Measurements from ENCODE around the gene PITPNC1. TPM values are rescaled to one million over a fixed set of nuclear protein-coding genes. Genes with fewer than 3 reads are reported as not detected.
"Not testable (repeated sequence)": the region's sequence is repeated elsewhere in the genome, so short reads cannot be mapped to it uniquely, and the experiment has no call there.

PITPNC1 gene
- total and polyA plus RNA-seq, 2 experiments from 2014 or later: 5.8 to 7.3 TPM

- Histone ChIP-seq H3K36me3 (ENCODE audit: low read depth) (no peaks in the 10 kb centered on the region), H3K27ac (no peak overlapping the region), H4K20me1 (ENCODE audit: insufficient read depth) (no peaks in the 10 kb centered on the region), H3K9me2 (ENCODE audit: insufficient read depth) (no peaks in the 10 kb centered on the region), H3F3A (ENCODE audit: insufficient read depth) (peaks cover 24% of the 10 kb centered on the region), H2AFZ (no peak overlapping the region), H3K4me1 (ENCODE audit: insufficient read depth) (peaks cover 39% of the 10 kb centered on the region), H3K4me3 (no peak overlapping the region), H3K79me2 (ENCODE audit: insufficient read depth) (peaks cover 78% of the 10 kb centered on the region), H3K27me3 (replicated peaks; ENCODE audit: insufficient read depth) (no peaks in the 10 kb centered on the region), H3K4me2 (ENCODE audit: unreplicated experiment) (no peak overlapping the region), H3K9ac (no peak overlapping the region), H3K9me3 (ENCODE audit: low read depth) (no peaks in the 10 kb centered on the region)
- no peak for DNase-seq
- TF ChIP-seq EZH2phosphoT487 (IDR thresholded peaks at IDR 0.05; ENCODE audit: insufficient read depth, low read depth): no peak
- in situ Hi-C loops (cut with MboI): loop anchor here (5.0 kb wide), 1 partner anchor 97 kb away; no protein-coding TSS in a partner anchor
- 98 to 99% methylated on average over 3 of the region's 3 CpGs for WGBS, 2 experiments (ENCODE audit: low coverage in 1 of 2, low lambda C conversion rate in 2 of 2, missing lambda C conversion rate in 2 of 2)
These were observed 102.1 kb downstream of the PITPNC1 start for GRCh38 chr17:67479148-67479547.

GRCh38 chr17:67480959-67481358, 103.9 kb downstream of the PITPNC1 start:
- peaks cover 84% of the 10 kb centered on the region for H3K79me2 ChIP-seq (ENCODE audit: insufficient read depth)
- H4K20me1 ChIP-seq (ENCODE audit: insufficient read depth); H3K36me3 ChIP-seq (ENCODE audit: low read depth); H3K9ac ChIP-seq; H3K27me3 ChIP-seq (replicated peaks; ENCODE audit: insufficient read depth); DNase-seq; H3K9me2 ChIP-seq (ENCODE audit: insufficient read depth); H2AFZ ChIP-seq; in situ Hi-C loops (cut with MboI); H3K9me3 ChIP-seq (ENCODE audit: low read depth); H3K4me3 ChIP-seq; H3K4me2 ChIP-seq (ENCODE audit: unreplicated experiment): not testable (repeated sequence)
- H3K27ac ChIP-seq: peak overlapping the region; percentile 76
- WGBS, 2 experiments (ENCODE audit: low coverage in 1 of 2, low lambda C conversion rate in 2 of 2, missing lambda C conversion rate in 2 of 2): 93 to 99% methylated on average over 7 to 11 of the region's 11 CpGs
- peaks cover 14% of the 10 kb centered on the region; the same call in 1 of the 2 replicates for H3F3A ChIP-seq (ENCODE audit: insufficient read depth)
- peaks cover 31% of the 10 kb centered on the region for H3K4me1 ChIP-seq (ENCODE audit: insufficient read depth)

GRCh38 chr17:67481808-67482207, 104.7 kb downstream of the PITPNC1 start:
- in situ Hi-C loops (cut with MboI): no loop called here
- 33 to 40% methylated on average over 4 of the region's 4 CpGs for WGBS, 2 experiments (ENCODE audit: low coverage in 1 of 2, low lambda C conversion rate in 2 of 2, missing lambda C conversion rate in 2 of 2)
- Histone ChIP-seq H3K79me2 (ENCODE audit: insufficient read depth) (peaks cover 84% of the 10 kb centered on the region), H2AFZ (peak overlapping the region; percentile 28; the same call in 1 of the 2 replicates), H3K4me3 (no peak overlapping the region), H3K27ac (peak overlapping the region; percentile 76), H3K9me2 (ENCODE audit: insufficient read depth) (no peaks in the 10 kb centered on the region), H4K20me1 (ENCODE audit: insufficient read depth) (no peaks in the 10 kb centered on the region), H3K4me2 (ENCODE audit: unreplicated experiment) (peak overlapping the region; percentile 61), H3K9ac (peak overlapping the region; percentile 58), H3K9me3 (ENCODE audit: low read depth) (no peaks in the 10 kb centered on the region), H3K36me3 (ENCODE audit: low read depth) (no peaks in the 10 kb centered on the region), H3F3A (ENCODE audit: insufficient read depth) (peaks cover 14% of the 10 kb centered on the region; the same call in 1 of the 2 replicates), H3K4me1 (ENCODE audit: insufficient read depth) (peaks cover 31% of the 10 kb centered on the region), H3K27me3 (replicated peaks; ENCODE audit: insufficient read depth) (no peaks in the 10 kb centered on the region)
- no peak for TF ChIP-seq EZH2 (IDR thresholded peaks at IDR 0.05; ENCODE audit: insufficient read depth, poor library complexity, severe bottlenecking)
- TF ChIP-seq EZH2phosphoT487 (IDR thresholded peaks at IDR 0.05; ENCODE audit: insufficient read depth, low read depth): no peak
- peak; percentile 81 for DNase-seq

GRCh38 chr17:67482764-67483163, 105.7 kb downstream of the PITPNC1 start:
- 86 to 88% methylated on average over 3 of the region's 3 CpGs for WGBS, 2 experiments (ENCODE audit: low coverage in 1 of 2, low lambda C conversion rate in 2 of 2, missing lambda C conversion rate in 2 of 2)
- Histone ChIP-seq H4K20me1 (ENCODE audit: insufficient read depth) (no peaks in the 10 kb centered on the region), H3K9me2 (ENCODE audit: insufficient read depth) (no peaks in the 10 kb centered on the region), H3K9me3 (ENCODE audit: low read depth) (no peaks in the 10 kb centered on the region), H2AFZ (no peak overlapping the region), H3K27me3 (replicated peaks; ENCODE audit: insufficient read depth) (no peaks in the 10 kb centered on the region), H3K79me2 (ENCODE audit: insufficient read depth) (peaks cover 85% of the 10 kb centered on the region), H3K4me1 (ENCODE audit: insufficient read depth) (peaks cover 32% of the 10 kb centered on the region), H3K4me2 (ENCODE audit: unreplicated experiment) (no peak overlapping the region), H3K27ac (no peak overlapping the region), H3F3A (ENCODE audit: insufficient read depth) (peaks cover 13% of the 10 kb centered on the region; the same call in 1 of the 2 replicates), H3K36me3 (ENCODE audit: low read depth) (no peaks in the 10 kb centered on the region), H3K4me3 (no peak overlapping the region), H3K9ac (no peak overlapping the region)
- TF ChIP-seq EZH2phosphoT487 (IDR thresholded peaks at IDR 0.05; ENCODE audit: insufficient read depth, low read depth): no peak
- in situ Hi-C loops (cut with MboI): no loop called here
- no peak for DNase-seq

GRCh38 chr17:67484261-67484660, 107.2 kb downstream of the PITPNC1 start:
- H4K20me1 ChIP-seq (ENCODE audit: insufficient read depth): no peaks in the 10 kb centered on the region
- no peaks in the 10 kb centered on the region for H3K9me3 ChIP-seq (ENCODE audit: low read depth)
- in situ Hi-C loops (cut with MboI): no loop called here
- H3K36me3 ChIP-seq (ENCODE audit: low read depth): no peaks in the 10 kb centered on the region
- H2AFZ ChIP-seq: no peak overlapping the region
- H3K9me2 ChIP-seq (ENCODE audit: insufficient read depth): no peaks in the 10 kb centered on the region
- no peak overlapping the region for H3K9ac ChIP-seq
- peaks cover 30% of the 10 kb centered on the region for H3K4me1 ChIP-seq (ENCODE audit: insufficient read depth)
- peaks cover 8% of the 10 kb centered on the region; the same call in 1 of the 2 replicates for H3F3A ChIP-seq (ENCODE audit: insufficient read depth)
- H3K4me3 ChIP-seq: no peak overlapping the region
- WGBS, 2 experiments (ENCODE audit: low coverage in 1 of 2, low lambda C conversion rate in 2 of 2, missing lambda C conversion rate in 2 of 2): 96 to 97% methylated on average over 4 of the region's 4 CpGs
- H3K79me2 ChIP-seq (ENCODE audit: insufficient read depth): peaks cover 84% of the 10 kb centered on the region
- H3K27ac ChIP-seq: no peak overlapping the region
- TF ChIP-seq EZH2 (IDR thresholded peaks at IDR 0.05; ENCODE audit: insufficient read depth, poor library complexity, severe bottlenecking) (no peak), EZH2phosphoT487 (IDR thresholded peaks at IDR 0.05; ENCODE audit: insufficient read depth, low read depth) (no peak)
- H3K4me2 ChIP-seq (ENCODE audit: unreplicated experiment): no peak overlapping the region
- no peaks in the 10 kb centered on the region for H3K27me3 ChIP-seq (replicated peaks; ENCODE audit: insufficient read depth)
- no peak for DNase-seq

Measured in GM23248 (cell line).